K562 (cell line): ENCODE data around the gene PTPN1.

Experiments
- ARNT ChIP-seq, 2 experiments: fragments of 450-650 bp; IDR thresholded peaks; 2 replicates each; pipeline ENCODE4 v1.6.1; 2016; ENCODE audit warnings: mild to moderate bottlenecking in 1 of 2
- BMI1 ChIP-seq: fragments of 150-350 bp; IDR thresholded peaks from 2 replicates; pipeline ENCODE4 v1.6.1; 2014; ENCODE audit warnings: low read length
- CTCF ChIP-seq, 3 experiments: IDR thresholded peaks in 2 of 3; conservative IDR thresholded peaks in 1 of 3; 2 replicates each; pipeline ENCODE4 v1.5.1; 2011 to 2012; ENCODE audit warnings: low read length in 3 of 3, mild to moderate bottlenecking in 3 of 3, control low read depth in 2 of 3, improper control_type of control experiment in 1 of 3, inconsistent platforms in 1 of 3, low read depth in 1 of 3, mixed read lengths in 1 of 3, moderate library complexity in 1 of 3; ENCODE audit not compliant: insufficient read depth in 2 of 3
- EZH2 ChIP-seq: IDR thresholded peaks from 2 replicates; pipeline ENCODE4 v1.6.1; 2012; ENCODE audit warnings: low read depth, mild to moderate bottlenecking, inconsistent platforms, low read length, borderline replicate concordance
- JUNB ChIP-seq: fragments of 450-650 bp; formaldehyde crosslinking; conservative IDR thresholded peaks from 2 replicates; pipeline ENCODE4 v1.4.0; 2020; ENCODE audit warnings: mild to moderate bottlenecking
- MYC ChIP-seq, 2 experiments: fragments of 250-450 bp in 1 of 2; sonication (Bioruptor Pico) in 1 of 2; IDR thresholded peaks; 2 replicates each; pipeline versions ENCODE4 v1.5.1 to v1.6.1; 2012 to 2021; ENCODE audit warnings: low read depth in 2 of 2, borderline replicate concordance in 1 of 2, improper control_type of control experiment in 1 of 2, low read length in 1 of 2, mild to moderate bottlenecking in 1 of 2, moderate library complexity in 1 of 2
- POLR2A ChIP-seq: fragments of 450-650 bp; conservative IDR thresholded peaks from 2 replicates; pipeline ENCODE4 v1.6.1; 2016
- SIRT6 ChIP-seq: IDR thresholded peaks from one replicate; pipeline ENCODE4 v1.6.1; 2012; ENCODE audit warnings: low read depth, mild to moderate bottlenecking, control low read depth, inconsistent platforms, low read length, moderate library complexity
- TAF1 ChIP-seq: IDR thresholded peaks from 2 replicates; pipeline ENCODE4 v1.6.1; 2011; ENCODE audit warnings: mild to moderate bottlenecking, low read length, moderate library complexity; ENCODE audit not compliant: insufficient read depth, control insufficient read depth, severe bottlenecking; ENCODE audit errors: extremely low read depth
- THRA ChIP-seq: fragments of 450-650 bp; IDR thresholded peaks from 2 replicates; pipeline ENCODE4 v1.6.1; 2017; ENCODE audit warnings: mild to moderate bottlenecking, moderate library complexity
- ZNF140 ChIP-seq: fragments of 250-450 bp; sonication (Bioruptor Pico); IDR thresholded peaks from 2 replicates; pipeline ENCODE4 v1.8.0; 2021; ENCODE audit warnings: moderate library complexity, mild to moderate bottlenecking, inconsistent platforms

DNA sequence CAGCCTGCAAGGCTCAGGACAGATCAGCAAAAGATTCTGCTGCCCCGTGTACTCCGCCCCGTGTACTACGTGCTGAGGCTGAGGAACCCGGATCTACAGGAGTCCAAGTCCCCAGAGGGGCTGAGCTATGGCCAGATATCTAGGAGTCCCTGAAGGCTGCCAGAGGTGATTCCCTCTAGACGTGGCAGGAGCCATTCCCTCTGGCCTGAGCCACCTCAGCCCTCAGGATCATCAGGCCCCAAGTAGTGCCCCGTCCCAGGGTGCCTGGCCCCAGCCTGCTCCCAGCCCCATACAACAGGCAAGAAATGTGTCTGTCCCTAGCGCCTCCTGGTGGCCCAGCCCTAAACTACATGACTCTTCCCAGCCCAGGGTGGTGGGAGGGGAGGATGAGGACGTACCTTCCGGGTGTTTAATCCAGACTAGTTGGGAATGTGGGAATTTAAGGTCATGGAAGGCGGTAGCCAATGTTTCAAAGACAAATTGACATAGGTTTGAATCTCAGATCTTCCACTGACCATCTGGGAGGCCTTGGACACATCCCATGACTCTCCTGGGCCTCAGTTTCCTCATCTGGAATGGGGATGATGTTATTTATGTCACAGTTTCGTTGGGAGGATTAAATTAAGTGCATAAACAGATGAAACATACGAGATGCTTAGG lies 49.4 kb upstream of the PTPN1 start:
- TF ChIP-seq CTCF (IDR thresholded peaks at IDR 0.05 in 2 of 3, conservative IDR thresholded peaks at IDR 0.05 in 1 of 3; ENCODE audit: insufficient read depth in 2 of 3, low read depth in 1 of 3, low read length in 3 of 3) (peak; percentile 92 to 96 (median 94)), BMI1 (no peak), THRA (no peak), SIRT6 (no peak), JUNB (CRISPR knock-in tag) (no peak), ZNF140 (CRISPR knock-in tag) (no peak), TAF1 (no peak), POLR2A (no peak), EZH2 (no peak), MYC (IDR thresholded peaks at IDR 0.05; ENCODE audit: low read depth, low read length) (0 out of 2 replicates have a peak, but pooled peaks have one; percentile 32), MYC (CRISPR knock-in tag; IDR thresholded peaks at IDR 0.05; ENCODE audit: borderline replicate concordance, low read depth) (no peak), ARNT (IDR thresholded peaks at IDR 0.05) (no peak)
